Measurements from ENCODE around the gene PLS1. TPM values are rescaled to one million over a fixed set of nuclear protein-coding genes. Genes with fewer than 3 reads are reported as not detected.
"Not testable (repeated sequence)": the region's sequence is repeated elsewhere in the genome, so short reads cannot be mapped to it uniquely, and the experiment has no call there.

PLS1 gene
- total RNA-seq, 4 donors from 2014 or later = 13.5 to 27.8 (median 19.3) TPM

DNA sequence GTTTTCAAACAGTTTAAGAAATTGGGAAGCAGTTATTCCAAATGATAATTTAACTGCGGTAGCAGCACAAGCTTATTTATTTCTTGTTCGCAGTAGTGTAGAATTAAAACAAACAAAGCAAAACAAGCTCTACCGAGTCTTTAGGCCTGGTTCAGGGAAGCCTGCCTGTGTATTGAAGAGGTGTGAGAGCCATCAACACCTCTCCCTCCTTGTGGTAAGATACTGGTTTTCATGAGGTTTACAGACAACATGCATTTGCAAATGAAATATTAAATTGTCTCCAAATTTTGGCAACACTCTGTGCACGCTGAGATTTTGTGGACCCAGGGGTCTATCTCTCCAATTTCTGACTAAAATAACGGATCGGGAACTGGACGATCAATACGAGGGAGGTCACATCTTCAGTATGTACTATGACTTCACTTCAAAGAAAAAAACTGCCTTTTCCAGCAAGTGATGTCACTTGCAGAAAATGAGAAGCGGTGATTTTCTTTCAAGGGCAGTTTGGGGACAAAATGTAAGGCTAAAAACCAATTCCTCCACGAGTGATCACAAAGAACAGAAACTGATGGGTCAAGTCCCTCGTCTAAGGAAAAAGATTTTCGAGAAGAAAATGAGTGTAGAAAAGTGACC is 18.4 kb upstream of the PLS1 start:
- Histone ChIP-seq H3K9me3 (no peaks in the 10 kb centered on the region), H3K4me3 (peak overlapping the region; percentile 81 to 99 (median 96)), H3K27ac (peak overlapping the region; percentile 89 to 96 (median 96)), H3K4me1 (peaks cover 4 to 46% (median 19%) of the 10 kb centered on the region in 3 donors), H3K27me3 (peaks cover 0 to 11% (median 0%) of the 10 kb centered on the region in 4 donors), H3K36me3 (no peaks in the 10 kb centered on the region)
- intact Hi-C loops (cut with DNase I) = no loop called here
- WGBS, 2 donors = 3% methylated on average over 12 of the region's 12 CpGs
- DNase-seq = no peak
- TF ChIP-seq POLR2A (IDR thresholded peaks at IDR 0.05) (no peak), CTCF (IDR thresholded peaks at IDR 0.05) (no peak)

DNA sequence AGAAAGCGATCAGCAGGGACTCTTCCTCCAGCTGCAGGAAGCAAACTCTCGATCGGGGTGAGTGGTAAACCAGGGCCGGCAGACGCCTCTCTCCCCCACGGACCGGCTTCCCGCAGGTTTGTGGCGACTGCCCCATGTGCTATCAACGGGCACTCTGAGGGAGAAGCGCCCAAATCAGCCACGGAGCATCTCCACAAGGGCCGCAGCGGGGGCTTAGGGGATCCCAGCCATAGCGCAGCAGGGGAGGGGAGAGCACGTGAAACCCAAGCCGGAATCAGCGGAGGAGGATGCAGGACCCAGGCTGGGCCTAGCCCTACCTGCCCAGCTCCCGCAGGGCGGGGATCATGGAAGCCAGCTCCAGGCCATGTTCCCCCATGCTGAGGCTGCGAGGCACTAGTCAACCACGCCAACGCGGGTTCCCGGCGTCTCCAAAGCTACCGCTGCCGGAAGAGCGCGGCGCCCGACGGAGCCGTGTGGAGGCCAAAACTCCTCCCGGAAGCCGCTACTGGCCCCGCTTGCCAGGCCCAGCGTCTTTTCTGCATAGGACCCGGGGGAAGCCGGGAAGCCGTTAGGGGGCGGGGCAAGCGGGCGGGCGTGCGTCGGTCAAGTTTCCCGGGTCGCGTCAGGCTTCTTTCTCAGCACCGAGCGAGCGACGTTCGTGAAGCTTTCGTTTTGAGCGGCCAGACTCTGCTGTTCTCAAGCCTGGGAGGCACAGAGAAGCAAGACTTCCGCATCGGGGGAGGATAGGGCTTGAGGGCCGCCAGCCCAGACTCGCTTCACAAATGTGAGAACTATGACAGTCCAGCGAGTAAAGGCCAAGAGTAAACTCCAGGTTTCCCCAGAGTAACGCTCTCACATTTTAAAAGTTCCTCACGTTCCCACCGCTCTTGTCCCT is 17.6 kb upstream of the PLS1 start, which contains the start of gene ATR:
Gene ATR, minus strand, starts transcription at position 405 of the 895 bp plus-strand sequence. Its CDS starts 29 bp downstream, at position 376.
- TF ChIP-seq CTCF (IDR thresholded peaks at IDR 0.05) (peak in 2 of 6 experiments; percentile 5 to 25), POLR2A (IDR thresholded peaks at IDR 0.05) (peak in 2 of 4 donors; percentile 66 to 69)
- Histone ChIP-seq H3K4me1 (peaks cover 4 to 46% (median 19%) of the 10 kb centered on the region in 3 donors), H3K9me3 (no peaks in the 10 kb centered on the region), H3K36me3 (no peaks in the 10 kb centered on the region), H3K27ac (peak within 1 kb of the TSS; percentile 89 to 96 (median 96)), H3K4me3 (peak within 1 kb of the TSS; percentile 81 to 99 (median 96)), H3K27me3 (peaks cover 0 to 13% (median 0%) of the 10 kb centered on the region in 4 donors)
- WGBS, 2 donors = 0 to 2% methylated on average over 12 to 19 of the region's 65 CpGs
- intact Hi-C loops (cut with DNase I) = no loop called here
- DNase-seq = peak; percentile 61

- no peak for TF ChIP-seq CTCF (IDR thresholded peaks at IDR 0.05)
- TF ChIP-seq POLR2A (IDR thresholded peaks at IDR 0.05) = no peak
- DNase-seq = no peak
- Histone ChIP-seq H3K36me3 (no peaks in the 10 kb centered on the region), H3K9me3 (no peaks in the 10 kb centered on the region), H3K27me3 (peaks cover 0 to 19% (median 0%) of the 10 kb centered on the region in 4 donors), H3K4me1 (peaks cover 4 to 40% (median 19%) of the 10 kb centered on the region in 3 donors), H3K4me3 (no peak overlapping the region), H3K27ac (no peak overlapping the region)
- intact Hi-C loops (cut with DNase I) = loop anchor here (5.0 kb wide), 1 partner anchor 417 kb away; no protein-coding TSS in a partner anchor
- 100% methylated on average over 1 of the region's 1 CpG for WGBS, 2 donors
Measured at GRCh38 chr3:142580061-142580423, 16.2 kb upstream of the PLS1 start.

DNA sequence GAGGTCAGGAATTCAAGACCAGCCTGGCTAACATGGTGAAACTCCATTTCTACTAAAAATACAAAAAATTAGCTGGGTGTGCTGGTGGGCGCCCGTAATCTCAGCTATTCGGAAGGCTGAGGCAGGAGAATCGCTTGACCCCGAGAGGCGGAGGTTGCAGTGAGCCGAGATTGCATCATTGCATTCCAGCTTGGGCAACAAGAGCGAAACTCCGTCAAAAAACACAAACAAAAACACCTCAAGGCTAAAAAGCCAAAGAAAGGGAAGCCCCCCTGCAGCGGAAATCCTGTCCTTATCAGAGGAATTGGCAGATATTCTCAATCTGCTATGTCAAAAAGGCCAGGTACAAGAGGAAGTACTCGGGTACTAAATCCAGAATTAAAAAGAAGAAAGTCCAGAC is 15.1 kb upstream of the PLS1 start:
- DNase-seq, H3K9me3 ChIP-seq, H3K36me3 ChIP-seq, H3K27ac ChIP-seq, H3K4me3 ChIP-seq: not testable (repeated sequence)
- H3K4me1 ChIP-seq = peaks cover 4 to 30% (median 19%) of the 10 kb centered on the region in 3 donors
- intact Hi-C loops (cut with DNase I) = loop anchor here (5.0 kb wide), 1 partner anchor 416 kb away; no protein-coding TSS in a partner anchor
- peaks cover 0 to 19% (median 0%) of the 10 kb centered on the region in 4 donors for H3K27me3 ChIP-seq
- 75 to 77% methylated on average over 11 of the region's 11 CpGs for WGBS, 2 donors

- intact Hi-C loops (cut with DNase I) = no loop called here
- Histone ChIP-seq H3K27me3 (peaks cover 0 to 14% (median 0%) of the 10 kb centered on the region in 4 donors), H3K9me3 (no peaks in the 10 kb centered on the region), H3K36me3 (no peaks in the 10 kb centered on the region), H3K4me1 (no peaks in the 10 kb centered on the region), H3K27ac (no peak overlapping the region), H3K4me3 (no peak overlapping the region)
- TF ChIP-seq CTCF (IDR thresholded peaks at IDR 0.05) = peak; percentile 33 to 74 (median 63)
- TF ChIP-seq POLR2A (IDR thresholded peaks at IDR 0.05) = no peak
- no peak for DNase-seq
- WGBS, 2 donors = 33 to 43% methylated on average over 2 of the region's 2 CpGs
Measured at GRCh38 chr3:142586803-142587406, 9.3 kb upstream of the PLS1 start.
